ENCODE data around the gene GRK1. TPM values are rescaled to one million over a fixed set of nuclear protein-coding genes. Genes with fewer than 3 reads are reported as not detected.

GRK1 gene
- total and polyA plus RNA-seq, 2 of the 13 experiments (the other 11 are each of a cell fraction or from before 2014, with no cell fraction given): 0.07 to 0.12 TPM

DNA sequence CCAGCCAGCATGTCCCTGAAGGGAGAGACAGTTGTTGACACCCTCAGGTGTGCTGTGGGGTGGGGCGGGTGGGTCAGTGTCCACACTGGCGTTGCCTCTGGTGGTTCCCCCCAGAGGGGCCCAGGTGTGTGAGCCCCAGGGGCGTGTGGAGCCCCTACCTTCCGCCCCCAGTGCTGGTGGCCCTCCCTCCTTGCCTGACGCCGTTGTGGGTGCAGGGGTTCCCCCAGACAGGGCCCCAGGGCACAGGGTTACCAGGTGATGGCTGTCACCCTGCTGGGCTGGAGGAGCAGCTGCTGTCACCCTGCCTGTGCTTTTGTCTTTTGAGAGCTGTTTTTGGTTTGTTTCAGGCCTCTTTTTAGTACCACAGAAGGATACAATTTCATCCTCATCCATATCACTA is 36.2 kb upstream of the GRK1 start:
- ChIA-PET CTCF (ENCODE audit: low intra/inter-chr PET ratio, low total read pairs) (no interaction called here), POLR2A (no interaction called here)
- Histone ChIP-seq H3K27ac (ENCODE audit: extremely low read length, insufficient read depth, low read length) (no peak overlapping the region), H3K4me2 (ENCODE audit: low read depth, low read length) (no peak overlapping the region), H3K79me2 (ENCODE audit: insufficient read depth, low read length) (peaks cover 7% of the 10 kb centered on the region), H3K36me3 (replicated peaks in 1 of 2; ENCODE audit: control insufficient read depth in 1 of 2, insufficient read depth in 2 of 2, low read length in 2 of 2) (peaks cover 28 to 75% of the 10 kb centered on the region in 2 experiments; a peak in 4 of 5 replicates), H3K4me3 (replicated peaks in 1 of 3; ENCODE audit: insufficient read depth in 1 of 3, low read depth in 2 of 3, low read length in 3 of 3) (no peak overlapping the region), H3K4me1 (ENCODE audit: insufficient read depth, low read length) (no peaks in the 10 kb centered on the region), H3K9ac (ENCODE audit: insufficient read depth, low read depth, low read length) (no peak overlapping the region), H2AFZ (ENCODE audit: low read length) (no peak overlapping the region), H3K9me3 (ENCODE audit: low read length) (no peaks in the 10 kb centered on the region), H3K27me3 (ENCODE audit: control insufficient read depth in 1 of 2, insufficient read depth in 2 of 2, low read length in 2 of 2) (no peaks in the 10 kb centered on the region), H4K20me1 (ENCODE audit: insufficient read depth, low read length) (0 out of 2 replicates have a peak, but pooled peaks cover 3% of the 10 kb centered on the region)
- TF ChIP-seq NPAS2 (CRISPR knock-in tag; IDR thresholded peaks at IDR 0.05; ENCODE audit: borderline replicate concordance): no peak
- no peak for TF ChIP-seq ZNF232 (CRISPR knock-in tag; IDR thresholded peaks at IDR 0.05; ENCODE audit: borderline replicate concordance)
- no peak for TF ChIP-seq ZNF484 (CRISPR knock-in tag; IDR thresholded peaks at IDR 0.05; ENCODE audit: borderline replicate concordance, low read depth)
- TF ChIP-seq NKX3-1 (CRISPR knock-in tag; IDR thresholded peaks at IDR 0.05): no peak
- no peak for TF ChIP-seq CREM (IDR thresholded peaks at IDR 0.05)
- no peak for TF ChIP-seq CREM (CRISPR knock-in tag; IDR thresholded peaks at IDR 0.05)
- no peak for TF ChIP-seq ZNF598 (CRISPR knock-in tag; IDR thresholded peaks at IDR 0.05; ENCODE audit: borderline replicate concordance)
- TF ChIP-seq, protein P1, sequence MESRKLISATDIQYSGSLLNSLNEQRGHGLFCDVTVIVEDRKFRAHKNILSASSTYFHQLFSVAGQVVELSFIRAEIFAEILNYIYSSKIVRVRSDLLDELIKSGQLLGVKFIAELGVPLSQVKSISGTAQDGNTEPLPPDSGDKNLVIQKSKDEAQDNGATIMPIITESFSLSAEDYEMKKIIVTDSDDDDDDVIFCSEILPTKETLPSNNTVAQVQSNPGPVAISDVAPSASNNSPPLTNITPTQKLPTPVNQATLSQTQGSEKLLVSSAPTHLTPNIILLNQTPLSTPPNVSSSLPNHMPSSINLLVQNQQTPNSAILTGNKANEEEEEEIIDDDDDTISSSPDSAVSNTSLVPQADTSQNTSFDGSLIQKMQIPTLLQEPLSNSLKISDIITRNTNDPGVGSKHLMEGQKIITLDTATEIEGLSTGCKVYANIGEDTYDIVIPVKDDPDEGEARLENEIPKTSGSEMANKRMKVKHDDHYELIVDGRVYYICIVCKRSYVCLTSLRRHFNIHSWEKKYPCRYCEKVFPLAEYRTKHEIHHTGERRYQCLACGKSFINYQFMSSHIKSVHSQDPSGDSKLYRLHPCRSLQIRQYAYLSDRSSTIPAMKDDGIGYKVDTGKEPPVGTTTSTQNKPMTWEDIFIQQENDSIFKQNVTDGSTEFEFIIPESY (CRISPR knock-in tag; IDR thresholded peaks at IDR 0.05): no peak
- no peak for TF ChIP-seq ZNF382 (CRISPR knock-in tag; IDR thresholded peaks at IDR 0.05; ENCODE audit: borderline replicate concordance)
- no peak for TF ChIP-seq NFIC (IDR thresholded peaks at IDR 0.05; ENCODE audit: low read length)
- TF ChIP-seq, protein P2, sequence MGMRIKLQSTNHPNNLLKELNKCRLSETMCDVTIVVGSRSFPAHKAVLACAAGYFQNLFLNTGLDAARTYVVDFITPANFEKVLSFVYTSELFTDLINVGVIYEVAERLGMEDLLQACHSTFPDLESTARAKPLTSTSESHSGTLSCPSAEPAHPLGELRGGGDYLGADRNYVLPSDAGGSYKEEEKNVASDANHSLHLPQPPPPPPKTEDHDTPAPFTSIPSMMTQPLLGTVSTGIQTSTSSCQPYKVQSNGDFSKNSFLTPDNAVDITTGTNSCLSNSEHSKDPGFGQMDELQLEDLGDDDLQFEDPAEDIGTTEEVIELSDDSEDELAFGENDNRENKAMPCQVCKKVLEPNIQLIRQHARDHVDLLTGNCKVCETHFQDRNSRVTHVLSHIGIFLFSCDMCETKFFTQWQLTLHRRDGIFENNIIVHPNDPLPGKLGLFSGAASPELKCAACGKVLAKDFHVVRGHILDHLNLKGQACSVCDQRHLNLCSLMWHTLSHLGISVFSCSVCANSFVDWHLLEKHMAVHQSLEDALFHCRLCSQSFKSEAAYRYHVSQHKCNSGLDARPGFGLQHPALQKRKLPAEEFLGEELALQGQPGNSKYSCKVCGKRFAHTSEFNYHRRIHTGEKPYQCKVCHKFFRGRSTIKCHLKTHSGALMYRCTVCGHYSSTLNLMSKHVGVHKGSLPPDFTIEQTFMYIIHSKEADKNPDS (CRISPR knock-in tag; IDR thresholded peaks at IDR 0.05): no peak
- no peak for TF ChIP-seq SMYD3 (CRISPR knock-in tag; IDR thresholded peaks at IDR 0.05)
- TF ChIP-seq ZFP37 (CRISPR knock-in tag; IDR thresholded peaks at IDR 0.05; ENCODE audit: borderline replicate concordance): no peak
- in situ Hi-C loops (cut with HindIII; ENCODE audit: extremely low pct_ligation_motif_present, low pct_unique_long_range_greater_than_20kb) (no loop called here), intact Hi-C loops (cut with micrococcal nuclease; ENCODE audit: unreplicated experiment) (no loop called here)
- DNase-seq (ENCODE audit: low spot score): no peak
- FAIRE-seq: no peak
- no peak for ATAC-seq
- BruUV-seq (replicated peaks): no TSS peak
- 100% methylated on average over 3 of the region's 6 CpGs for WGBS (ENCODE audit: low lambda C conversion rate)

Measured in HepG2 (cell line).